Lower leg skin (tissue), 3 donors: ENCODE results near the gene APCDD1.

Source experiments
- CTCF ChIP-seq, 3 donors: fragments of 450-650 bp; IDR thresholded peaks; one replicate each; pipeline ENCODE4 v1.5.1; 2016; ENCODE audit warnings: antibody characterized with exemption in 3 of 3, mild to moderate bottlenecking in 3 of 3, moderate library complexity in 2 of 3
- POLR2A ChIP-seq, 2 donors: fragments of 450-650 bp; IDR thresholded peaks; one replicate each; pipeline ENCODE4 v1.6.1; 2016 to 2017; ENCODE audit warnings: antibody characterized with exemption in 2 of 2, mild to moderate bottlenecking in 1 of 2, moderate library complexity in 1 of 2

DNA sequence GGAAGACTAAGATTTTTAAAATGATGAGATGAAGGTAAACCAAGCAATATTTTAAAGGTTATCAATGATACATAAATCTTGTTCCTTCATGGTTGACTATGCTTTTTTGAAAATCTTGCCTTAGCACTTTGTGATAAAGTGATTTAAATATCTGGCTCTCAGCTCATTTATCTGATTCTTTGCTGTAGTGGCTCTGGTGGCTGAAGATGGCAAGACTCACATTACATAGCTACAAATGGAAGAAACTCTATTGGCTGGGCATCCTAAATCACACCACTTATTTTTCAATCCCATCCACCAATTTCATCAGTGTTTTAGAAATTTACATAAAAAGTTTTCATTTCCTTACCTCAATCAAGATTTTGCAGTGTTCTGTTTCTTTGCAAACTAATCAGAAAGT is 16.6 kb upstream of the APCDD1 start:
- TF ChIP-seq CTCF (IDR thresholded peaks at IDR 0.05) (no peak), POLR2A (IDR thresholded peaks at IDR 0.05) (no peak)
